ENCODE measurements around the gene NEO1.

Gene NEO1

DNA sequence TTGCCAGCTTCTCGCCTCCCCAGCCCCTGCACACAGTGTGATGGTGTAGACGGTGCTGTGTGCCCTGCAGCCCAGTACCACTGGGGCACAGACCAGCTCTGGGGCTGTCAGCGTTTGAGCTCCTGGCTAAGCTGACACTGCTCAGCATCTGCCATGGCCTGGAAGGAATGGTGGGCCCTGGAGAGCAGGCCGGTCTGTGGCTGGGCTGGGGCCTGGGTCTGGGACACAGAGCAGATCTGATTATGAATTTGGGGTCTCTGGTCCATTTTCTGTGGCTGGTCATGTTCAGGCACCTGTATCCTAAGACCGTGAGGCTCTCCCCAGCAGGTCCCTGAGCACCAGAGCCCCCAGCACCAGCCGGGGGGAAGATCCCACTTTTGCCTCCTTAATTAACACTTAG, 281.8 kb downstream of the NEO1 start:
- no peaks in the 10 kb centered on the region for H3K27me3 ChIP-seq (ENCODE audit: control insufficient read depth, low read length)
- H3K9me2 ChIP-seq (replicated peaks; ENCODE audit: control insufficient read depth, low read length), result no peaks in the 10 kb centered on the region
- H3K4me3 ChIP-seq (ENCODE audit: low read length), result no peak overlapping the region
- H3K4me1 ChIP-seq (ENCODE audit: control insufficient read depth, low read length), result no peaks in the 10 kb centered on the region
- H3K9me3 ChIP-seq (ENCODE audit: control insufficient read depth, insufficient read depth, low read length), result no peaks in the 10 kb centered on the region
- TF ChIP-seq, protein P1, sequence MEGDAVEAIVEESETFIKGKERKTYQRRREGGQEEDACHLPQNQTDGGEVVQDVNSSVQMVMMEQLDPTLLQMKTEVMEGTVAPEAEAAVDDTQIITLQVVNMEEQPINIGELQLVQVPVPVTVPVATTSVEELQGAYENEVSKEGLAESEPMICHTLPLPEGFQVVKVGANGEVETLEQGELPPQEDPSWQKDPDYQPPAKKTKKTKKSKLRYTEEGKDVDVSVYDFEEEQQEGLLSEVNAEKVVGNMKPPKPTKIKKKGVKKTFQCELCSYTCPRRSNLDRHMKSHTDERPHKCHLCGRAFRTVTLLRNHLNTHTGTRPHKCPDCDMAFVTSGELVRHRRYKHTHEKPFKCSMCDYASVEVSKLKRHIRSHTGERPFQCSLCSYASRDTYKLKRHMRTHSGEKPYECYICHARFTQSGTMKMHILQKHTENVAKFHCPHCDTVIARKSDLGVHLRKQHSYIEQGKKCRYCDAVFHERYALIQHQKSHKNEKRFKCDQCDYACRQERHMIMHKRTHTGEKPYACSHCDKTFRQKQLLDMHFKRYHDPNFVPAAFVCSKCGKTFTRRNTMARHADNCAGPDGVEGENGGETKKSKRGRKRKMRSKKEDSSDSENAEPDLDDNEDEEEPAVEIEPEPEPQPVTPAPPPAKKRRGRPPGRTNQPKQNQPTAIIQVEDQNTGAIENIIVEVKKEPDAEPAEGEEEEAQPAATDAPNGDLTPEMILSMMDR (IDR thresholded peaks at IDR 0.05; ENCODE audit: low read depth, low read length, poor library complexity, severe bottlenecking), result no peak
- TF ChIP-seq EZH2phosphoT487 (IDR thresholded peaks at IDR 0.05; ENCODE audit: borderline replicate concordance, low read length), result no peak
- H3K36me3 ChIP-seq (ENCODE audit: control insufficient read depth, low read length), result no peaks in the 10 kb centered on the region
- no peaks in the 10 kb centered on the region for H3F3A ChIP-seq (ENCODE audit: control insufficient read depth, insufficient read depth)
- no peaks in the 10 kb centered on the region for H3K79me2 ChIP-seq (ENCODE audit: control insufficient read depth, low read length)
- H4K20me1 ChIP-seq (ENCODE audit: control insufficient read depth, insufficient read depth, low read depth, low read length), result no peaks in the 10 kb centered on the region
- H3K4me2 ChIP-seq (ENCODE audit: low read length), result no peak overlapping the region
- H3K27ac ChIP-seq (ENCODE audit: low read depth, low read length), result no peak overlapping the region

DNA sequence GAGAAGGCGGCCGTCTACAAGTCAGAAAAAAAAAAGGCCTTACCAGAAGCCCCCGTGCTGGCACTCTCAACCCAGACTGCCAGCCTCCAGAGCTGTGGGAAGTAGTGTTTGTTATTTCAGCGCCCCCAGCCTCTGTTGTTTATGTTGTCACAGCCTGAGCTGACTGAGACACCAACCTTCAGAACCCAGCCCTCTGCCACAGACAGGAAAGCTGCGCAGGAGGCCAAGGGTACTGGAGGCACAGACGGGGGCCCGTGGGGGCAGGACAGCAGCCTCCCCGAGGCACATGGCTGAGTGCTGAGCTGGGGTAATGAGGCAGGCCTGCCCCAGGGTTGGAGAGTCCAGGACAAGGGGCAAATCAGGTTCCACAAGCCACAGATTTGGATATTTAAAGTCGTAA, 282.8 kb downstream of the NEO1 start:
- Histone ChIP-seq H3K9me3 (ENCODE audit: control insufficient read depth, insufficient read depth, low read length) (no peaks in the 10 kb centered on the region), H3F3A (ENCODE audit: control insufficient read depth, insufficient read depth) (no peaks in the 10 kb centered on the region), H3K27me3 (ENCODE audit: control insufficient read depth, low read length) (no peaks in the 10 kb centered on the region), H3K79me2 (ENCODE audit: control insufficient read depth, low read length) (no peaks in the 10 kb centered on the region), H3K4me3 (ENCODE audit: low read length) (no peak overlapping the region), H3K4me1 (ENCODE audit: control insufficient read depth, low read length) (no peaks in the 10 kb centered on the region), H3K9me2 (replicated peaks; ENCODE audit: control insufficient read depth, low read length) (no peaks in the 10 kb centered on the region), H3K36me3 (ENCODE audit: control insufficient read depth, low read length) (no peaks in the 10 kb centered on the region), H3K4me2 (ENCODE audit: low read length) (no peak overlapping the region), H4K20me1 (ENCODE audit: control insufficient read depth, insufficient read depth, low read depth, low read length) (no peaks in the 10 kb centered on the region), H3K27ac (ENCODE audit: low read depth, low read length) (no peak overlapping the region)
- TF ChIP-seq EZH2phosphoT487 (IDR thresholded peaks at IDR 0.05; ENCODE audit: borderline replicate concordance, low read length), result no peak
- TF ChIP-seq, protein P1 (IDR thresholded peaks at IDR 0.05; ENCODE audit: low read depth, low read length, poor library complexity, severe bottlenecking), result no peak

DNA sequence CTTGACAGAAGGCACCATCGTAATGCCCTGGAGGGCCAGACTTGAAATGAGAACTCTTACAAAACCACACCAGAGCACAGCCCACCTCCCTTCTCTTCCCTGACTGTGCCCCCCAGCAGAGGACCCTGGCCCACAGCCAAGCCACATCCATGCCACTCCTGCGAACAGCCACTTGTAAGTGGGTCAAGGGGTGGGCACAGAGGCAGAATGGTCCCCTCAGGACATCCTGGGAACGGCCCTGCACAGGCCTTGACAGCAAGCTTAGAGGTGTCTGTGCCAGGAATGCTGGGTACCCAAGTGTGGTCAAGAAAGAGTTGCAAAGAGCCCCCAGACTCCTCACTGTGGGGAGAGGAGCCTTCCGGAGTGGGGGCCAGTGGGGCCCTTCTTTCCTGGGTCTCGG, 283.2 kb downstream of the NEO1 start:
- Histone ChIP-seq H3K27ac (ENCODE audit: low read depth, low read length) (no peak overlapping the region), H3K36me3 (ENCODE audit: control insufficient read depth, low read length) (no peaks in the 10 kb centered on the region), H3K9me2 (replicated peaks; ENCODE audit: control insufficient read depth, low read length) (no peaks in the 10 kb centered on the region), H3F3A (ENCODE audit: control insufficient read depth, insufficient read depth) (no peaks in the 10 kb centered on the region), H3K9me3 (ENCODE audit: control insufficient read depth, insufficient read depth, low read length) (no peaks in the 10 kb centered on the region), H3K4me3 (ENCODE audit: low read length) (no peak overlapping the region), H4K20me1 (ENCODE audit: control insufficient read depth, insufficient read depth, low read depth, low read length) (no peaks in the 10 kb centered on the region), H3K4me2 (ENCODE audit: low read length) (no peak overlapping the region), H3K4me1 (ENCODE audit: control insufficient read depth, low read length) (no peaks in the 10 kb centered on the region), H3K79me2 (ENCODE audit: control insufficient read depth, low read length) (no peaks in the 10 kb centered on the region), H3K27me3 (ENCODE audit: control insufficient read depth, low read length) (no peaks in the 10 kb centered on the region)
- TF ChIP-seq, protein P1 (IDR thresholded peaks at IDR 0.05; ENCODE audit: low read depth, low read length, poor library complexity, severe bottlenecking), result no peak
- TF ChIP-seq EZH2phosphoT487 (IDR thresholded peaks at IDR 0.05; ENCODE audit: borderline replicate concordance, low read length), result no peak

DNA sequence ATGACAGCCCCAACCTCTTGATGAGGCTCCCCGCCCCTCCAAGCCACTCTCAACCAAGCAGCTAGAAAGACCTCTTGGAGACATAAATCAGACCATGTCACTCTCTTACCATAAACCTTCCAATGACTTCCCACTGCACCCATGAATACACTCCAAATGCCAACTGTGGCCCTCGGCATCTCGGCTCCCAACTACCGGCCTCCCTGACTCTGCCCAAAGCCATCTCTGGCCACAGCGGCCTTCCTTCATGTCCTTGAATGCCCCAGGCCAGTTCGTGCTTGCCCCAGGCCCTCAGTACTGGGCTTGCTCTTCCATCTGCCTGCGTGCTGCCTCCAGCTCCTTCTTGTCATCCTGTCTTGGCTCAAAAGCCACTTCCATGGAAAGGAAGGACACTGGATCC, 284.5 kb downstream of the NEO1 start:
- no peak for TF ChIP-seq EZH2phosphoT487 (IDR thresholded peaks at IDR 0.05; ENCODE audit: borderline replicate concordance, low read length)
- TF ChIP-seq, protein P1 (IDR thresholded peaks at IDR 0.05; ENCODE audit: low read depth, low read length, poor library complexity, severe bottlenecking), result no peak
- Histone ChIP-seq H3F3A (ENCODE audit: control insufficient read depth, insufficient read depth) (no peaks in the 10 kb centered on the region), H3K36me3 (ENCODE audit: control insufficient read depth, low read length) (no peaks in the 10 kb centered on the region), H3K9me3 (ENCODE audit: control insufficient read depth, insufficient read depth, low read length) (no peaks in the 10 kb centered on the region), H3K4me1 (ENCODE audit: control insufficient read depth, low read length) (no peaks in the 10 kb centered on the region), H3K79me2 (ENCODE audit: control insufficient read depth, low read length) (no peaks in the 10 kb centered on the region), H3K4me3 (ENCODE audit: low read length) (no peak overlapping the region), H3K9me2 (replicated peaks; ENCODE audit: control insufficient read depth, low read length) (no peaks in the 10 kb centered on the region), H3K4me2 (ENCODE audit: low read length) (no peak overlapping the region), H3K27ac (ENCODE audit: low read depth, low read length) (no peak overlapping the region), H3K27me3 (ENCODE audit: control insufficient read depth, low read length) (no peaks in the 10 kb centered on the region), H4K20me1 (ENCODE audit: control insufficient read depth, insufficient read depth, low read depth, low read length) (no peaks in the 10 kb centered on the region)
